Measurements from ENCODE around the gene IFI27L1. TPM values are rescaled to one million over a fixed set of nuclear protein-coding genes. Genes with fewer than 3 reads are reported as not detected.

The IFI27L1 gene
- total RNA-seq, 1 donor from 2014 or later = 18.9 TPM

- intact Hi-C loops (cut with DNase I) = no loop called here
- Histone ChIP-seq H3K36me3 (no peaks in the 10 kb centered on the region), H3K27ac (no peak overlapping the region), H3K4me1 (peaks cover 6% of the 10 kb centered on the region), H3K9me3 (no peaks in the 10 kb centered on the region), H3K4me3 (no peak overlapping the region), H3K27me3 (no peaks in the 10 kb centered on the region)
- TF ChIP-seq POLR2A (IDR thresholded peaks at IDR 0.05) = no peak
- no peak for TF ChIP-seq CTCF (IDR thresholded peaks at IDR 0.05)
- no peak for TF ChIP-seq POLR2AphosphoS5 (IDR thresholded peaks at IDR 0.05; ENCODE audit: insufficient read depth in 1 of 2, low read depth in 1 of 2)
- no peak for DNase-seq (ENCODE audit: extremely low spot score in 2 of 2)
These were observed 23.6 kb downstream of the IFI27L1 start for GRCh38 chr14:94104731-94105130.

GRCh38 chr14:94109915-94110250 lies 28.8 kb downstream of the IFI27L1 start:
- no peaks in the 10 kb centered on the region for H3K27me3 ChIP-seq
- no peak for TF ChIP-seq POLR2A (IDR thresholded peaks at IDR 0.05)
- TF ChIP-seq CTCF (IDR thresholded peaks at IDR 0.05) = no peak
- no peak for TF ChIP-seq POLR2AphosphoS5 (IDR thresholded peaks at IDR 0.05; ENCODE audit: insufficient read depth in 1 of 2, low read depth in 1 of 2)
- no peak overlapping the region for H3K4me3 ChIP-seq
- H3K4me1 ChIP-seq = peaks cover 51% of the 10 kb centered on the region
- peak overlapping the region; percentile 85 for H3K27ac ChIP-seq
- no peaks in the 10 kb centered on the region for H3K9me3 ChIP-seq
- intact Hi-C loops (cut with DNase I) = no loop called here
- peak; percentile 31 to 64 for DNase-seq (ENCODE audit: extremely low spot score in 2 of 2)
- H3K36me3 ChIP-seq = no peaks in the 10 kb centered on the region

- Histone ChIP-seq H3K36me3 (no peaks in the 10 kb centered on the region), H3K9me3 (no peaks in the 10 kb centered on the region), H3K4me3 (peak within 1 kb of the TSS; percentile 38 to 46), H3K27ac (peak within 1 kb of the TSS; percentile 85), H3K4me1 (peaks cover 59% of the 10 kb centered on the region), H3K27me3 (no peaks in the 10 kb centered on the region)
- DNase-seq (ENCODE audit: extremely low spot score in 2 of 2) = peak; percentile 88 to 91
- intact Hi-C loops (cut with DNase I) = no loop called here
- TF ChIP-seq POLR2AphosphoS5 (IDR thresholded peaks at IDR 0.05; ENCODE audit: insufficient read depth in 1 of 2, low read depth in 1 of 2) (peak; percentile 70 to 83), POLR2A (IDR thresholded peaks at IDR 0.05) (peak in 1 of 2 donors; percentile 35), CTCF (IDR thresholded peaks at IDR 0.05) (no peak)
These were observed 29.6 kb downstream of the IFI27L1 start, which contains the start of gene IFI27 for GRCh38 chr14:94110552-94111181. IFI27 (plus strand) TSS chr14:94110736.

GRCh38 chr14:94111276-94112095 lies 30.4 kb downstream of the IFI27L1 start:
- Histone ChIP-seq H3K9me3 (no peaks in the 10 kb centered on the region), H3K4me3 (peak overlapping the region; percentile 38 to 46), H3K36me3 (no peaks in the 10 kb centered on the region), H3K27ac (peak overlapping the region; percentile 85), H3K27me3 (no peaks in the 10 kb centered on the region), H3K4me1 (peaks cover 60% of the 10 kb centered on the region)
- peak in 1 of 2 donors; percentile 81 for DNase-seq (ENCODE audit: extremely low spot score in 2 of 2)
- intact Hi-C loops (cut with DNase I) = no loop called here
- TF ChIP-seq POLR2A (IDR thresholded peaks at IDR 0.05) (no peak), CTCF (IDR thresholded peaks at IDR 0.05) (no peak), POLR2AphosphoS5 (IDR thresholded peaks at IDR 0.05; ENCODE audit: insufficient read depth in 1 of 2, low read depth in 1 of 2) (no peak)

Measured in vagina (tissue), 2 donors.